HepG2 (cell line): ENCODE results near the gene MSI2. TPM values are rescaled to one million over a fixed set of nuclear protein-coding genes. Genes with fewer than 3 reads are reported as not detected.
A peak's percentile ranks its signal among the peaks of the same experiment; 100 is the strongest.

Experiments used
- ARID5B ChIP-seq: IDR thresholded peaks from 2 replicates; pipeline ENCODE4 v1.4.0; 2020; ENCODE audit warnings: mild to moderate bottlenecking, missing genetic modification reagents
- BCL6 ChIP-seq: IDR thresholded peaks from 2 replicates; pipeline ENCODE4 v1.6.1; 2016; ENCODE audit warnings: missing genetic modification reagents, missing compliant biosample characterization
- BORCS8-MEF2B ChIP-seq: sonication (generic); formaldehyde crosslinking; IDR thresholded peaks from 2 replicates; pipeline ENCODE4 v1.8.0; 2022; ENCODE audit warnings: mild to moderate bottlenecking, missing genetic modification reagents
- HDAC6 ChIP-seq: fragments of 200-600 bp; sonication (generic); IDR thresholded peaks from 2 replicates; pipeline ENCODE4 v1.7.0; 2017; ENCODE audit warnings: mild to moderate bottlenecking, antibody characterized with exemption, low read length, low read depth
- IKZF5 ChIP-seq: IDR thresholded peaks from 2 replicates; pipeline ENCODE4 v1.6.1; 2018; ENCODE audit warnings: missing genetic modification reagents, mild to moderate bottlenecking, missing compliant biosample characterization
- NRL ChIP-seq: sonication (generic); formaldehyde crosslinking; IDR thresholded peaks from 2 replicates; pipeline ENCODE4 v1.5.0; 2020; ENCODE audit warnings: missing genetic modification reagents, mild to moderate bottlenecking, moderate library complexity, borderline replicate concordance
- SOX5 ChIP-seq: IDR thresholded peaks from 2 replicates; pipeline ENCODE4 v1.6.1; 2016; ENCODE audit warnings: borderline replicate concordance
- TFDP1 ChIP-seq: IDR thresholded peaks from 2 replicates; pipeline ENCODE4 v1.6.1; 2016; ENCODE audit warnings: missing compliant biosample characterization, missing genetic modification reagents, borderline replicate concordance
- ZNF460 ChIP-seq: sonication (generic); formaldehyde crosslinking; IDR thresholded peaks from 2 replicates; pipeline ENCODE4 v1.5.1; 2020; ENCODE audit warnings: missing genetic modification reagents, mild to moderate bottlenecking, borderline replicate concordance
- ZNF562 ChIP-seq: sonication (generic); formaldehyde crosslinking; IDR thresholded peaks from 2 replicates; pipeline ENCODE4 v1.8.0; 2022; ENCODE audit warnings: missing genetic modification reagents, borderline replicate concordance
- ZNF589 ChIP-seq: sonication (generic); formaldehyde crosslinking; conservative IDR thresholded peaks from 2 replicates; pipeline ENCODE4 v1.8.0; 2022; ENCODE audit warnings: mild to moderate bottlenecking, moderate library complexity, missing genetic modification reagents
- ZSCAN21 ChIP-seq: sonication (generic); formaldehyde crosslinking; IDR thresholded peaks from 2 replicates; pipeline ENCODE4 v1.8.0; 2022; ENCODE audit warnings: mild to moderate bottlenecking, missing genetic modification reagents, moderate library complexity, borderline replicate concordance
- polyA plus RNA-seq, 8 experiments: library from polyadenylated mRNA; depleted of rRNA in 3 of 8; stranded (reverse) in 7 of 8; unstranded in 1 of 8; fragments of >200 nt; fragmentation: Illumina TruSeq in 4 of 8; extraction: Trizol in 4 of 8; gene quantifications; 2 replicates each; pipeline versions ENCODE4 v1.2.1 to v1.2.3, GENCODE V29; 2011 to 2016; ENCODE audit warnings: low read depth in 4 of 8, missing spikeins in 1 of 8, mixed read lengths in 1 of 8; ENCODE audit not compliant: insufficient read depth in 1 of 8
- total RNA-seq, 5 experiments: library from RNA; depleted of rRNA; stranded (reverse); fragments of >200 nt; fragmentation: Illumina TruSeq; extraction: Trizol; gene quantifications; 2 replicates each; pipeline ENCODE4 v1.2.3, GENCODE V29; 2016; ENCODE audit warnings: low read depth in 1 of 5
- TF ChIP-seq, protein P1 (sequence below): sonication (generic); formaldehyde crosslinking; IDR thresholded peaks from 2 replicates; pipeline ENCODE4 v1.8.0; 2022; ENCODE audit warnings: mild to moderate bottlenecking, missing genetic modification reagents, borderline replicate concordance
- TF ChIP-seq, protein P2 (sequence below): IDR thresholded peaks from 2 replicates; pipeline ENCODE4 v1.6.1; 2016; ENCODE audit warnings: low read depth, missing genetic modification reagents, missing compliant biosample characterization

The MSI2 gene
- total and polyA plus RNA-seq, 2 of the 13 experiments (the other 11 are each of a cell fraction or from before 2014, with no cell fraction given): 77.5 to 78.4 TPM

DNA sequence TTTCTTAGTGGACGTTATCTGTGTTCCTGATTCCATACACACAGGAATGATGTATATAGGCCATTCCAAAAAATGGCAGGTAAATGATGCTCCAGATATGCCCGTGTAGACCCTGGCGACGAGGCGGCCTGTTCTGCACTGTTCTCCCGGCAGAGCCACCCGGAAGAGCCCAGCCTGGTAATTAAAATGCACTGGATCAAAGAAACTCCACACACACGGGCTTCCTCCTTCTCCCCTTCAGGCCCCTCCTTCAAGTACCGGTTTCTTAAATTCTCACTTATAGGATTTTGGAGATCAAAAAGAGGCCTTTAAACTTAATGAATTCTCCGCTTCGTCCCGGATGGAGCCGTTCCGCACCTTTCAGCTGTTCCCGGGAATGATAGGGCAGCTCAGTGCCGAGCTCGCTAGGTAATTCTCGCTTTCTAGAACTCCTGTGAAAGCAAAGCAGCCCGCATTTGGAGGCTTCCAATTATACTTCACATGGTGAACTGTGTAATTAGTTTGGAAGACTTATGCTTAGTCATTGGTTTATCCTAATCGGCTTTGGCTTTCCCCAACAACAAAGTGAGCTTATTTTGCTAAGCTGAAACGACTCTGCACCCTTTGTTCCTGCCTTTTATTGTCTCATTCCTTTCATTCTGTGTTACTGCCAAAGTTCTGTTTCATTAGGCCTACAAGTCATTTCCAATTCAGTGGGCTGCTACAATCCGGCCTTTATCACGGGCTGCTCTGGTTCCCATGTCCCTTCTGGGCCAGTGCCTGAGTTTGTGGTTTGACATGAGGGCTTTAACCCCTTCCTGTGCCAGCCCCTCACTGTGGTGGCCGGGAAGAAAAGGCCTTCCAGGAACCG, 150.0 kb downstream of the MSI2 start (continued):
- TF ChIP-seq TFDP1 (peak; percentile 9; the same call in 1 of the 2 replicates), ZNF562 (CRISPR knock-in tag) (no peak), ZSCAN21 (no peak), BORCS8-MEF2B (CRISPR knock-in tag) (0 out of 2 replicates have a peak, but pooled peaks have one; percentile 43), SOX5 (peak; percentile 61; the same call in 1 of the 2 replicates), HDAC6 (no peak), ZNF460 (CRISPR knock-in tag) (no peak), ARID5B (no peak), BCL6 (peak; percentile 72), ZNF589 (CRISPR knock-in tag) (no peak), NRL (CRISPR knock-in tag) (peak; percentile 43; the same call in 1 of the 2 replicates), IKZF5 (CRISPR knock-in tag) (no peak; the same call in 1 of the 2 replicates)
- TF ChIP-seq, protein P1, sequence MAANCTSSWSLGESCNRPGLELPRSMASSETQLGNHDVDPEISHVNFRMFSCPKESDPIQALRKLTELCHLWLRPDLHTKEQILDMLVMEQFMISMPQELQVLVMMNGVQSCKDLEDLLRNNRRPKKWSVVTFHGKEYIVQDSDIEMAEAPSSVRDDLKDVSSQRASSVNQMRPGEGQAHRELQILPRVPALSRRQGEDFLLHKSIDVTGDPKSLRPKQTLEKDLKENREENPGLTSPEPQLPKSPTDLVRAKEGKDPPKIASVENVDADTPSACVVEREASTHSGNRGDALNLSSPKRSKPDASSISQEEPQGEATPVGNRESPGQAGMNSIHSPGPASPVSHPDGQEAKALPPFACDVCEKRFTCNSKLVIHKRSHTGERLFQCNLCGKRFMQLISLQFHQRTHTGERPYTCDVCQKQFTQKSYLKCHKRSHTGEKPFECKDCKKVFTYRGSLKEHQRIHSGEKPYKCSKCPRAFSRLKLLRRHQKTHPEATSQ: 0 out of 2 replicates have a peak, but pooled peaks have one; percentile 11
- TF ChIP-seq, protein P2, sequence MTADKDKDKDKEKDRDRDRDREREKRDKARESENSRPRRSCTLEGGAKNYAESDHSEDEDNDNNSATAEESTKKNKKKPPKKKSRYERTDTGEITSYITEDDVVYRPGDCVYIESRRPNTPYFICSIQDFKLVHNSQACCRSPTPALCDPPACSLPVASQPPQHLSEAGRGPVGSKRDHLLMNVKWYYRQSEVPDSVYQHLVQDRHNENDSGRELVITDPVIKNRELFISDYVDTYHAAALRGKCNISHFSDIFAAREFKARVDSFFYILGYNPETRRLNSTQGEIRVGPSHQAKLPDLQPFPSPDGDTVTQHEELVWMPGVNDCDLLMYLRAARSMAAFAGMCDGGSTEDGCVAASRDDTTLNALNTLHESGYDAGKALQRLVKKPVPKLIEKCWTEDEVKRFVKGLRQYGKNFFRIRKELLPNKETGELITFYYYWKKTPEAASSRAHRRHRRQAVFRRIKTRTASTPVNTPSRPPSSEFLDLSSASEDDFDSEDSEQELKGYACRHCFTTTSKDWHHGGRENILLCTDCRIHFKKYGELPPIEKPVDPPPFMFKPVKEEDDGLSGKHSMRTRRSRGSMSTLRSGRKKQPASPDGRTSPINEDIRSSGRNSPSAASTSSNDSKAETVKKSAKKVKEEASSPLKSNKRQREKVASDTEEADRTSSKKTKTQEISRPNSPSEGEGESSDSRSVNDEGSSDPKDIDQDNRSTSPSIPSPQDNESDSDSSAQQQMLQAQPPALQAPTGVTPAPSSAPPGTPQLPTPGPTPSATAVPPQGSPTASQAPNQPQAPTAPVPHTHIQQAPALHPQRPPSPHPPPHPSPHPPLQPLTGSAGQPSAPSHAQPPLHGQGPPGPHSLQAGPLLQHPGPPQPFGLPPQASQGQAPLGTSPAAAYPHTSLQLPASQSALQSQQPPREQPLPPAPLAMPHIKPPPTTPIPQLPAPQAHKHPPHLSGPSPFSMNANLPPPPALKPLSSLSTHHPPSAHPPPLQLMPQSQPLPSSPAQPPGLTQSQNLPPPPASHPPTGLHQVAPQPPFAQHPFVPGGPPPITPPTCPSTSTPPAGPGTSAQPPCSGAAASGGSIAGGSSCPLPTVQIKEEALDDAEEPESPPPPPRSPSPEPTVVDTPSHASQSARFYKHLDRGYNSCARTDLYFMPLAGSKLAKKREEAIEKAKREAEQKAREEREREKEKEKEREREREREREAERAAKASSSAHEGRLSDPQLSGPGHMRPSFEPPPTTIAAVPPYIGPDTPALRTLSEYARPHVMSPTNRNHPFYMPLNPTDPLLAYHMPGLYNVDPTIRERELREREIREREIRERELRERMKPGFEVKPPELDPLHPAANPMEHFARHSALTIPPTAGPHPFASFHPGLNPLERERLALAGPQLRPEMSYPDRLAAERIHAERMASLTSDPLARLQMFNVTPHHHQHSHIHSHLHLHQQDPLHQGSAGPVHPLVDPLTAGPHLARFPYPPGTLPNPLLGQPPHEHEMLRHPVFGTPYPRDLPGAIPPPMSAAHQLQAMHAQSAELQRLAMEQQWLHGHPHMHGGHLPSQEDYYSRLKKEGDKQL: no peak
